ENCODE results near the gene SNX3.
"Not testable (repeated sequence)": the region's sequence is repeated elsewhere in the genome, so short reads cannot be mapped to it uniquely, and the experiment has no call there.

SNX3 gene

GRCh38 chr6:108269955-108270354, 9.1 kb upstream of the SNX3 start:
- H3K9me3 ChIP-seq (ENCODE audit: control extremely low read depth in 1 of 5, control insufficient read depth in 4 of 5, insufficient read depth in 2 of 5, low read depth in 1 of 5, low read length in 4 of 5); H3K4me3 ChIP-seq (ENCODE audit: control insufficient read depth in 1 of 7, extremely low read depth in 1 of 7, insufficient read depth in 4 of 7, low read depth in 2 of 7, low read length in 6 of 7); CTCF ChIA-PET; H3K4me1 ChIP-seq (ENCODE audit: control extremely low read depth in 1 of 4, control insufficient read depth in 4 of 4, insufficient read depth in 4 of 4, low read length in 3 of 4); POLR2A ChIA-PET; H3K27ac ChIP-seq (ENCODE audit: insufficient read depth in 1 of 2, low read depth in 1 of 2, low read length in 2 of 2, poor library complexity in 1 of 2, severe bottlenecking in 2 of 2); H3K27me3 ChIP-seq (replicated peaks in 2 of 5; ENCODE audit: control insufficient read depth in 4 of 5, insufficient read depth in 5 of 5, low read length in 4 of 5); DNase-seq; H3K36me3 ChIP-seq (ENCODE audit: control insufficient read depth in 4 of 4, insufficient read depth in 4 of 4, low read length in 3 of 4): not testable (repeated sequence)
- 100% methylated on average over 4 of the region's 31 CpGs for WGBS (ENCODE audit: insufficient coverage)

- no peaks in the 10 kb centered on the region for H3K27me3 ChIP-seq (replicated peaks in 2 of 5; ENCODE audit: control insufficient read depth in 4 of 5, insufficient read depth in 5 of 5, low read length in 4 of 5)
- H3K9me3 ChIP-seq (ENCODE audit: control extremely low read depth in 1 of 5, control insufficient read depth in 4 of 5, insufficient read depth in 2 of 5, low read depth in 1 of 5, low read length in 4 of 5): no peaks in the 10 kb centered on the region
- ChIA-PET POLR2A (no interaction called here), CTCF (no interaction called here)
- H3K4me1 ChIP-seq (ENCODE audit: control extremely low read depth in 1 of 4, control insufficient read depth in 4 of 4, insufficient read depth in 4 of 4, low read length in 3 of 4): no peaks in the 10 kb centered on the region
- H3K36me3 ChIP-seq (ENCODE audit: control insufficient read depth in 4 of 4, insufficient read depth in 4 of 4, low read length in 3 of 4): no peaks in the 10 kb centered on the region
- DNase-seq: no peak
- H3K4me3 ChIP-seq (ENCODE audit: control insufficient read depth in 1 of 7, extremely low read depth in 1 of 7, insufficient read depth in 4 of 7, low read depth in 2 of 7, low read length in 6 of 7): no peak overlapping the region
- WGBS (ENCODE audit: insufficient coverage): 100% methylated on average over 1 of the region's 3 CpGs
- H3K27ac ChIP-seq (ENCODE audit: insufficient read depth in 1 of 2, low read depth in 1 of 2, low read length in 2 of 2, poor library complexity in 1 of 2, severe bottlenecking in 2 of 2): no peak overlapping the region
These were observed 8.0 kb upstream of the SNX3 start for GRCh38 chr6:108268845-108269244.

GRCh38 chr6:108263371-108263770, 2.5 kb upstream of the SNX3 start:
- peaks cover 1 to 27% (median 17%) of the 10 kb centered on the region in 4 experiments for H3K4me1 ChIP-seq (ENCODE audit: control extremely low read depth in 1 of 4, control insufficient read depth in 4 of 4, insufficient read depth in 4 of 4, low read length in 3 of 4)
- POLR2A ChIA-PET: interaction anchor here (0.5 kb wide), 1 partner anchor 40 kb away, joined by 6 read pairs; no protein-coding TSS in a partner anchor
- no peaks in the 10 kb centered on the region for H3K9me3 ChIP-seq (ENCODE audit: control extremely low read depth in 1 of 5, control insufficient read depth in 4 of 5, insufficient read depth in 2 of 5, low read depth in 1 of 5, low read length in 4 of 5)
- CTCF ChIA-PET: interaction anchor here (0.7 to 1.5 kb wide), 4 partner anchors 16 to 229 kb away, joined by 3 to 5 read pairs (median 3); partner anchors contain the start of gene AFG1L
- no peaks in the 10 kb centered on the region for H3K36me3 ChIP-seq (ENCODE audit: control insufficient read depth in 4 of 4, insufficient read depth in 4 of 4, low read length in 3 of 4)
- H3K4me3 ChIP-seq (ENCODE audit: control insufficient read depth in 1 of 7, extremely low read depth in 1 of 7, insufficient read depth in 4 of 7, low read depth in 2 of 7, low read length in 6 of 7): no peak overlapping the region
- H3K27ac ChIP-seq (ENCODE audit: insufficient read depth in 1 of 2, low read depth in 1 of 2, low read length in 2 of 2, poor library complexity in 1 of 2, severe bottlenecking in 2 of 2): no peak overlapping the region
- H3K27me3 ChIP-seq (replicated peaks in 2 of 5; ENCODE audit: control insufficient read depth in 4 of 5, insufficient read depth in 5 of 5, low read length in 4 of 5): no peaks in the 10 kb centered on the region
- WGBS (ENCODE audit: insufficient coverage): 94% methylated on average over 2 of the region's 2 CpGs
- no peak for DNase-seq

- ChIA-PET POLR2A (interaction anchor here (1.0 to 1.4 kb wide), 2 partner anchors 31 to 35 kb away, joined by 3 to 7 read pairs; partner anchors contain the start of gene AFG1L), CTCF (interaction anchor here (1.1 to 2.3 kb wide), 6 partner anchors 9 to 232 kb away, joined by 3 to 13 read pairs (median 5); no protein-coding TSS in a partner anchor)
- H3K4me1 ChIP-seq (ENCODE audit: control extremely low read depth in 1 of 4, control insufficient read depth in 4 of 4, insufficient read depth in 4 of 4, low read length in 3 of 4): peaks cover 5 to 31% (median 22%) of the 10 kb centered on the region in 4 experiments
- no peaks in the 10 kb centered on the region for H3K9me3 ChIP-seq (ENCODE audit: control extremely low read depth in 1 of 5, control insufficient read depth in 4 of 5, insufficient read depth in 2 of 5, low read depth in 1 of 5, low read length in 4 of 5)
- DNase-seq: peak; percentile 25 to 63 (median 42)
- peak overlapping the region; percentile 70 to 91 for H3K27ac ChIP-seq (ENCODE audit: insufficient read depth in 1 of 2, low read depth in 1 of 2, low read length in 2 of 2, poor library complexity in 1 of 2, severe bottlenecking in 2 of 2)
- 1% methylated on average over 29 of the region's 29 CpGs for WGBS (ENCODE audit: insufficient coverage)
- peaks cover 0 to 6% (median under 1%) of the 10 kb centered on the region in 4 experiments for H3K36me3 ChIP-seq (ENCODE audit: control insufficient read depth in 4 of 4, insufficient read depth in 4 of 4, low read length in 3 of 4)
- no peaks in the 10 kb centered on the region for H3K27me3 ChIP-seq (replicated peaks in 2 of 5; ENCODE audit: control insufficient read depth in 4 of 5, insufficient read depth in 5 of 5, low read length in 4 of 5)
- H3K4me3 ChIP-seq (ENCODE audit: control insufficient read depth in 1 of 7, extremely low read depth in 1 of 7, insufficient read depth in 4 of 7, low read depth in 2 of 7, low read length in 6 of 7): peak overlapping the region; percentile 72 to 99 (median 91)
These were observed 573 bp downstream of the SNX3 start for GRCh38 chr6:108260126-108260808.

- Histone ChIP-seq H3K27ac (ENCODE audit: insufficient read depth in 1 of 2, low read depth in 1 of 2, low read length in 2 of 2, poor library complexity in 1 of 2, severe bottlenecking in 2 of 2) (no peak overlapping the region), H3K36me3 (ENCODE audit: control insufficient read depth in 4 of 4, insufficient read depth in 4 of 4, low read length in 3 of 4) (peaks cover 3 to 21% (median 8%) of the 10 kb centered on the region in 4 experiments), H3K4me1 (ENCODE audit: control extremely low read depth in 1 of 4, control insufficient read depth in 4 of 4, insufficient read depth in 4 of 4, low read length in 3 of 4) (peaks cover 13 to 42% (median 31%) of the 10 kb centered on the region in 4 experiments), H3K27me3 (replicated peaks in 2 of 5; ENCODE audit: control insufficient read depth in 4 of 5, insufficient read depth in 5 of 5, low read length in 4 of 5) (no peaks in the 10 kb centered on the region), H3K9me3 (ENCODE audit: control extremely low read depth in 1 of 5, control insufficient read depth in 4 of 5, insufficient read depth in 2 of 5, low read depth in 1 of 5, low read length in 4 of 5) (no peaks in the 10 kb centered on the region), H3K4me3 (ENCODE audit: control insufficient read depth in 1 of 7, extremely low read depth in 1 of 7, insufficient read depth in 4 of 7, low read depth in 2 of 7, low read length in 6 of 7) (peak overlapping the region in 1 of 7 experiments; percentile 2)
- no peak for DNase-seq
- 93% methylated on average over 3 of the region's 4 CpGs for WGBS (ENCODE audit: insufficient coverage)
- POLR2A ChIA-PET: no interaction called here
- CTCF ChIA-PET: interaction anchor here (0.6 to 1.6 kb wide), 7 partner anchors 10 to 243 kb away, joined by 3 to 8 read pairs (median 3); no protein-coding TSS in a partner anchor
These were observed 6.1 kb downstream of the SNX3 start for GRCh38 chr6:108254433-108255410.

- Histone ChIP-seq H3K27me3 (replicated peaks in 2 of 5; ENCODE audit: control insufficient read depth in 4 of 5, insufficient read depth in 5 of 5, low read length in 4 of 5) (no peaks in the 10 kb centered on the region), H3K9me3 (ENCODE audit: control extremely low read depth in 1 of 5, control insufficient read depth in 4 of 5, insufficient read depth in 2 of 5, low read depth in 1 of 5, low read length in 4 of 5) (no peaks in the 10 kb centered on the region), H3K27ac (ENCODE audit: insufficient read depth in 1 of 2, low read depth in 1 of 2, low read length in 2 of 2, poor library complexity in 1 of 2, severe bottlenecking in 2 of 2) (no peak overlapping the region), H3K36me3 (ENCODE audit: control insufficient read depth in 4 of 4, insufficient read depth in 4 of 4, low read length in 3 of 4) (peaks cover 3 to 21% (median 10%) of the 10 kb centered on the region in 4 experiments), H3K4me3 (ENCODE audit: control insufficient read depth in 1 of 7, extremely low read depth in 1 of 7, insufficient read depth in 4 of 7, low read depth in 2 of 7, low read length in 6 of 7) (no peak overlapping the region), H3K4me1 (ENCODE audit: control extremely low read depth in 1 of 4, control insufficient read depth in 4 of 4, insufficient read depth in 4 of 4, low read length in 3 of 4) (peaks cover 11 to 29% (median 19%) of the 10 kb centered on the region in 4 experiments)
- ChIA-PET POLR2A (interaction anchor here (0.6 kb wide), 1 partner anchor 211 kb away, joined by 3 read pairs; no protein-coding TSS in a partner anchor), CTCF (interaction anchor here (1.3 to 5.4 kb wide), 2 partner anchors 239 to 240 kb away, joined by 5 to 32 read pairs; no protein-coding TSS in a partner anchor)
- no peak for DNase-seq
- no CpG with 5 or more reads among the region's 1 CpG for whole genome bisulfite sequencing (ENCODE audit: insufficient coverage)
These were observed 7.6 kb downstream of the SNX3 start for GRCh38 chr6:108253241-108253640.

All from common myeloid progenitor, CD34-positive (primary cell).